ENCODE data around the gene FOXN1.

The FOXN1 gene

DNA sequence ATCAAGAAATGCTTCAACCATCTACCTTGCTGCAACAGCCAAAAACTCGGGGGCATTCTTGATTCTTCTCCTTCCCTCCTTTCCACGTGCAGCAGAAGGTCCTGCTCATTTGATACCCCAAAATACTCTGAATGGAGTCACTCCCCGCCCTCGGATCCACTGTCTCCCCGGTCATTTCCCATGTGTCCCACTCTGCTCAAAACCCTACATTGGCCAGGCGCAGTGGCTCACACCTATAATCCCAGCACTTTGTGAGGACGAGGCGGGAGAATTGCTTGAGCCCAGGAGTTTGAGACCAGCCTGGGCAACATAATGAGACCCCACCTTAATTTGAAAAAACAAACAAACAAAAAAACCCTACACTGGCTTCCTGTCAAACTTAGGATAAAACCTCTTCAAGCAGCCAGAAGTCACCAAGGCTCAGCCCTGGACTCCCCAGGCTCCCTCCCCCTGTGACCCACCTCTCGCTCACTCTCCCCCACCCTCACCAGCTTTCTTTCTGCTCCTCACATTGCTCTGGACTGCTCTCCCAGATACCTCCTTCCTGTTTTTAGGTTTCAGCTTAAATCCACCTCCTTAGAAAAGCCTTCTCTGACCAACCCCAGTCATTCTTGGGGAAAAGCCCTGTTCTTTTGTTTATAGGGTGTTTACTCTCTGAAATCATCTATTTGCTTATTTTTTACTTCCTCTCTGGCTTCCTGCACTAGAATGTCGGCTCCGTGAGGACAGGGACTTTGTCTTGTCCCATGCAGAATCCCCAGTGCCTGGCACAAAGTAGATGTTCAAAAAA, 29.9 kb upstream of the FOXN1 start:
- in situ Hi-C loops (cut with HindIII; ENCODE audit: low sequenced_read_pairs): no loop called here

GRCh38 chr17:28477928-28478327, 28.2 kb upstream of the FOXN1 start:
- in situ Hi-C loops (cut with HindIII; ENCODE audit: low sequenced_read_pairs): no loop called here

GRCh38 chr17:28478712-28479615, 27.2 kb upstream of the FOXN1 start:
- in situ Hi-C loops (cut with HindIII; ENCODE audit: low sequenced_read_pairs): no loop called here

DNA sequence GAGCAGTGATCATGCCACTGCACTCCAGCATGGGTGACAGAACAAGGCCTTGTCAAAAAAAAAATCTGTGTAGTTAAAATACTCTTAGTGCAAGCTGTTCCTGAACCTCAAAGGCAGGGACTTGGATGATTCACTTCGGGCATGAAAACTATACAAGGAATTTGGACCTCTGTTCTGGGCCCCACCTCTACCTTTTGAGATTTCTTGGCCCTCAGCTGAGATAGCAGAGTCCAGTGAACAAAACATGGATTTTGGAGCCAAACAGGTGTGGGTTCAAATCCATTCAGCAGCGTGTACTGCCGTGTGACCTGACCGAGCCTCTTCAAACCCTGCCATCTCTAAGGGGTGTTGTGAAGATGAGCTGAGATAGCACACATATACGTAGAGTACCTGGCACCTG, 25.9 kb upstream of the FOXN1 start:
- in situ Hi-C loops (cut with HindIII; ENCODE audit: low sequenced_read_pairs): no loop called here

GRCh38 chr17:28480799-28481571, 25.2 kb upstream of the FOXN1 start:
- in situ Hi-C loops (cut with HindIII; ENCODE audit: low sequenced_read_pairs): no loop called here

DNA sequence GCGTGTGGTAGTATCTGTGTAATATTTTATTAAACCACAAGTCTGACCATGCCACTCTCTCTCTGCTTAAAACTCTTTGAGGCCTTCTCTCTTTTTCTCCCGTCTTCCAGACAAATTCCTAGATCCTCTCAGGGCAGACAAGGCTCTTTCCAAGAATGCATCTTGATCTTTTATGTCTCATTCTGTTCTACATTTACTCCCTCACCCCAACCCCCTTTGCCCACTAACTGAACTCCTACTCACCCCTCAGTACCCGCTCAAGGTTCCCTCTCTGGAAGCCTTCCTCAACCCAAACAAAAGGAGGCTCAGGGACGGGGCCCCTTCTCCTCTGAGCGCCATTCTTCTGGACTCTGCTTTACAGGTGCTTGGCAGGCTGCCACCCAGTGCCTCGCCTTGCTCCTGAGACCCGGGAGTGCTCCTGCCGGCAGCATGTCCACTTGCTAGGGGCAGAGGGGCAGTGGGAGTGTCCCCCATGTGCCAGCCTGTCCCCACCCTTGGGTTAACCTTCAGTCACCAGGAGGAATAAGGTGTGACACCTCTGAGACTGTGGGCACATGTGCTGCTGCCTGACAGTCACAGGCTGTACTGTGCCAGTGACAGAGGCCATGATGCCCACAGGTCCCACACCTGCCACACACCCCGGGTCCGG, 23.5 kb upstream of the FOXN1 start:
- in situ Hi-C loops (cut with HindIII; ENCODE audit: low sequenced_read_pairs): no loop called here

GRCh38 chr17:28484296-28484695, 21.9 kb upstream of the FOXN1 start:
- in situ Hi-C loops (cut with HindIII; ENCODE audit: low sequenced_read_pairs): no loop called here

DNA sequence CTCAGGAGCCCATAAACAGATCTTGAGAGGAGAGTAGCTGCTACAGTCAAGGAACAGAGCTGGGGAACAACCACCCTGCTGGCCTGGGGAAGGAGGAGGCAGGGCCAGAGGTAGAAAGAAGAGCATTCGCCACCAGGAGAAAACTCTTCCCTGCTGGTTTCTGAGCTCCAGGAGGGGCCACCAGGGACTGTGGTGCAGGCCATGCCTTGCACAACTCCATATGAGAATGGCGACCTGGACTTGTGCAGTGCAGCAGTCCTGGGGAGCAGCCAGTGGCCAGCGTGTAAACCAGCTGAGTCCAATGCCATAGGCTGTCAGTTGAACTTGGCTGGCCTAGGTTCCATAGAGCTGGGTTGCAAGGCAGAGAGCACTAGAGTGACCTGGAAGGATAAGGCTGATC, 21.1 kb upstream of the FOXN1 start:
- in situ Hi-C loops (cut with HindIII; ENCODE audit: low sequenced_read_pairs): no loop called here

- in situ Hi-C loops (cut with HindIII; ENCODE audit: low sequenced_read_pairs): no loop called here
These were observed 18.1 kb upstream of the FOXN1 start for GRCh38 chr17:28487881-28488532.

GRCh38 chr17:28488533-28489276, 17.4 kb upstream of the FOXN1 start:
- in situ Hi-C loops (cut with HindIII; ENCODE audit: low sequenced_read_pairs): no loop called here

DNA sequence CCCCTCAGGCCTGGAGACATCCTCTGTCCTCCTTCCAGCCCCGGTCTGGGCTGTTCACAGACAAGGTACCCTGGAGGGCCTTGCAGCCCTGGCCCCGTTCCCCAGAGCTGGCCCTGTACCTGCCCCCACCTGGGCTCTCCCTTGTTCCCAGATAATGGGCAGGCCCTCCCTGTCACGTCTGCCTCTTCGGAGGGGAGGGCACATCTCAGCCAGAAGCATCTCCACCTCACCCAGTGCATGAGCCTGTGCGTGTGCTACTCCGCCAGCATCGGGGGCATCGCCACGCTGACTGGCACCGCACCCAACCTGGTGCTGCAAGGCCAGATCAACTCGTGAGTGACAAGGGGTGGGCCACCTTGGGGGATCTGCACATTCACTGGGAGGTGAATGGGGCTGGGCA, 14.9 kb upstream of the FOXN1 start:
- in situ Hi-C loops (cut with HindIII; ENCODE audit: low sequenced_read_pairs): no loop called here

DNA sequence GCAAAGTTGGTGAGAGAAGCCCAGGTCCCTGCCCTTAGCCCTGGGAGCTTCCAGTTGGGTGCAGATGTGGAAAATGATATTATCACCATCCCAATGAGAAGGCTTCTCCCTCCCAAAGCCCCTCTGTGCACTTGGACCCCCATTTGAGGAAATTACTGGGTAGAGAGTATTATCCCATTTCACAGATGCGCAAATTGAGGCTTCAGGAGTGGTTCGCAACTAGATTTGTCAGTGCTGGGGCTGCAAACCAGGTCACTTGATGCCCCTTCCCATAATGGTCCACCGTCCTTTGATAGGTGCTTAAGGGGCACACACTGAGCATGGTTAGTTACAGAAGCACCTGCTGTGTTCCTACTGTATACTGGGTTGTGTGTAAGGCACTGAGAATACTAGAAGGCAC, 14.3 kb upstream of the FOXN1 start:
- in situ Hi-C loops (cut with HindIII; ENCODE audit: low sequenced_read_pairs): no loop called here

DNA sequence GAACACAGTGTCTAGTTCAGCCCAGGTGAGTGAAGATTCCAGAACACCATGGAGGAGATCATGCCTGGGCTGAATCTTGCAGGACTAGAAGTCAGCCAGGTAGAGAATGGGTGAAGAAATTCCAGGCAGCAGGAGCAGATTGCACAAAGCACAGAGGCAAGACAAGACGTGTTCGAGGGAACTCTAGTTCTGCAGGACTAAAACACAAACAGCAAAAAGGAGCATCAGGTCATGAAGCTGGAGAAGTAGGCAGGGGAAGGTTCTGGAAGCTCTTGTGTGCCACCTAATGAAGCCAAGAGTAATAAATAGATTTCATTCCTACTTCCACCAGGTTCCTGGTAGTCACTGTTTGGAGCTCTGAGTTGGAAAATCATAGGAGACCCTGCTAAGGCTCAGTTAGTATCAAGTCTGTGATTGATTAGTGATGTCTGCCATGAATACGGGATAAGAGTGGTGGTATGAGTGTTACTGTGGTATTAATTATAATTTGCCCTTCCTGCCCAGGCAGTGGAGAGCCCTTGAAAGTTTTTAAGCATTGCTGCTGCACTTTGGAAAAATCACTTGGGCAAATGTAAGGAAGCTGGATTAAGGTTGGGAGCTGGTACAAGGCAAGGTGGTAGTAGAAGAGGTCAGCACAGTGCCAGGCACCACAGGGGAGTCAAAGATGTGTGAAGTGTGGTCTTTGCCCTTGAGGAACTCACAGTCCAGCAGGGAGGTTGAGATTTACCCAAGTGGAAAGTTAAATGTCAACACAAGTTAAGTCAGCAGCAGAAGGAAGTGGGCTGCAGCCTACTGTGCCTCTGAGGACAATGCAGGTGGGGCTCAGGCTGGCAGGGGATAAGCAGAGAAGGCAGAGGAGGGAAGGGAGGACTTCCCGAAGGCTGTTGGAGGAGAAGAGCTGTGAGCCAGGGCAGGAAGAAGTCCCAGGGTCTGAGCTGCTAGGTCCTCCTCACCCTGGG, 13.5 kb upstream of the FOXN1 start:
- in situ Hi-C loops (cut with HindIII; ENCODE audit: low sequenced_read_pairs): no loop called here

- in situ Hi-C loops (cut with HindIII; ENCODE audit: low sequenced_read_pairs): no loop called here
These were observed 12.7 kb upstream of the FOXN1 start for GRCh38 chr17:28493460-28493859.

DNA sequence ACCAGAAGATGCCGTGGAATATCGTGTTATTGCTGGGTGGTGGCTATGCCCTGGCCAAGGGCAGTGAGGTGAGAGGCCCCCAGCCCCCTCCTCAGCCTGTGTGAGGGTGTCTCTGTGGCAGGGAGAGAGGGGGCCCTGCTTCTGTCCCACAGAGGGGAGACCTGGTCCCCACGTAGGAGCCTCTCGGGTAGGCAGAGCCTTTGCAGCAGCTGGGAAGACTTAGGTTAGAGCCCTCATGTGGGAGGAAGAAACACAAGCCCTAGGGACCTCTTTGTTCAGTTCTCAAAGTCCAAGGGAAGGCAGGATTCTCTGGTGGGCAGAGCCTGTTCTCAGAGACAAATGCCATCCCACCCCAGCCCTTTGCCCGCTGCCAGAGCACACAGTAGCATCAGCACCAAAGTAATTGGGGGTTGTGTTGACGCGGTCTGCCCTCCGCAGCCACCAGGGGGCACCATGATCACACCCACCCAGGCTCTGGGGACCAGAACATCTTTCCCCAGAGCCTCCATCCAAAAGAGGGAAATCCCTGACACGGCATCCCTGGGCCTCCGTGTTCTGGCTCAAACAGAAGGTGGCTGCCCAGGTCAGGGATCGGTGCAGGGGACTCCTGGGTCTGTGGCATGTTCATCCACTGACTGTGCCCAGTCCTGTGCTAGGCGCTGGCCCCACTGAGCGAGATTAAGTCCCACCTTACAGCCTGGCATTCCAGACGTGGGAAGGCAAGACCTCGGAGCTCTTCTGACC, 11.5 kb upstream of the FOXN1 start:
- in situ Hi-C loops (cut with HindIII; ENCODE audit: low sequenced_read_pairs): loop anchor here (5.0 kb wide), 1 partner anchor 53 kb away; no protein-coding TSS in a partner anchor

DNA sequence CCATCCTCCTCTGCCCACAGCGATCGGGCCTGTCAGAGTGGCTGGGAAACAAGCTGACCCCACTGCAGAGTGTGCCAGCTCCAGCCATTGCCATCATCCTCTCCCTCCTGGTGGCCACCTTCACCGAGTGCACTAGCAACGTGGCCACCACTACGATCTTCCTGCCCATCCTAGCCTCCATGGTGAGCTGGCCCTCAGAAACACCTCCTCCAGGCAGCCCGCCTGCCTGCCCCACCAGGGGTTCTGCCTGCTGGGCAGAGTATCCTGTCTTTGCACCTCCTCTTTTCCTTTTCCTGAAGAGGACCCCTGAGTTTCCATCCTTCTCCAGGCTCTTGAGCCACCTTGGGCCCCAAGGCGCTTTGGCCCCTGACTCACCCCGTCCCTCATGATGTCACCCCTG, 10.5 kb upstream of the FOXN1 start:
- in situ Hi-C loops (cut with HindIII; ENCODE audit: low sequenced_read_pairs): loop anchor here (5.0 kb wide), 1 partner anchor 52 kb away; no protein-coding TSS in a partner anchor

GRCh38 chr17:28497931-28498330, 8.2 kb upstream of the FOXN1 start:
- in situ Hi-C loops (cut with HindIII; ENCODE audit: low sequenced_read_pairs): loop anchor here (5.0 kb wide), 1 partner anchor 49 kb away; no protein-coding TSS in a partner anchor

All from DLD1 (cell line).